SW 1271 (cell line): ENCODE data around the gene NPSR1.

Source experiments
- DNase-seq, 2 experiments: peaks; one replicate each; lab custom pipeline; 2025; lab: John Stamatoyannopoulos, UW

Gene NPSR1

GRCh38 chr7:34723338-34723737 is 65.3 kb downstream of the NPSR1 start:
- DNase-seq = no peak

- no peak for DNase-seq
Measured at GRCh38 chr7:34723866-34724490, 66.0 kb downstream of the NPSR1 start.

GRCh38 chr7:34726221-34726620 is 68.2 kb downstream of the NPSR1 start:
- no peak for DNase-seq

- DNase-seq = no peak
Measured at GRCh38 chr7:34727464-34727995, 69.5 kb downstream of the NPSR1 start.

- no peak for DNase-seq
Measured at GRCh38 chr7:34728156-34728555, 70.1 kb downstream of the NPSR1 start.

- DNase-seq = no peak
Measured at GRCh38 chr7:34734771-34735170, 76.8 kb downstream of the NPSR1 start.

- DNase-seq = no peak
Measured at GRCh38 chr7:34735526-34735925, 77.5 kb downstream of the NPSR1 start.

- DNase-seq = no peak
Measured at GRCh38 chr7:34739651-34740300, 81.8 kb downstream of the NPSR1 start.

GRCh38 chr7:34740840-34741239 is 82.8 kb downstream of the NPSR1 start:
- DNase-seq = no peak

- DNase-seq = no peak
Measured at GRCh38 chr7:34747176-34747781, 89.3 kb downstream of the NPSR1 start.

- DNase-seq = peak; percentile 31 to 78
Measured at GRCh38 chr7:34747867-34748727, 90.1 kb downstream of the NPSR1 start.

- no peak for DNase-seq
Measured at GRCh38 chr7:34748728-34749089, 90.7 kb downstream of the NPSR1 start.

GRCh38 chr7:34749446-34749845 is 91.4 kb downstream of the NPSR1 start:
- no peak for DNase-seq

GRCh38 chr7:34750209-34750608 is 92.2 kb downstream of the NPSR1 start:
- DNase-seq = no peak

- DNase-seq = no peak
Measured at GRCh38 chr7:34750636-34751035, 92.6 kb downstream of the NPSR1 start.

- no peak for DNase-seq
Measured at GRCh38 chr7:34751725-34752643, 94.0 kb downstream of the NPSR1 start.

GRCh38 chr7:34752929-34753328 is 94.9 kb downstream of the NPSR1 start:
- DNase-seq = no peak

- DNase-seq = no peak
Measured at GRCh38 chr7:34755008-34755407, 97.0 kb downstream of the NPSR1 start.

- no peak for DNase-seq
Measured at GRCh38 chr7:34756025-34756437, 98.0 kb downstream of the NPSR1 start.

GRCh38 chr7:34756691-34757090 is 98.7 kb downstream of the NPSR1 start:
- DNase-seq = no peak

GRCh38 chr7:34757570-34758110 is 99.6 kb downstream of the NPSR1 start:
- DNase-seq = no peak
